GM18951 (cell line): ENCODE results near the gene KAZN.

Experiments used
- POLR2A ChIP-seq: IDR thresholded peaks from 4 replicates; pipeline ENCODE4 v1.6.1; 2011; ENCODE audit warnings: mild to moderate bottlenecking; ENCODE audit not compliant: insufficient read length, insufficient read depth; ENCODE audit errors: extremely low read depth
- in situ Hi-C: fragments of 300-500 bp; cut with MboI; formaldehyde crosslinking; loops from one replicate; pipeline ENCODE4 v1.12.0; 2022; ENCODE audit warnings: low sequenced_read_pairs, mixed read lengths, inconsistent platforms; ENCODE audit not compliant: unreplicated experiment

Gene KAZN

GRCh38 chr1:14853518-14853917, 255.0 kb downstream of the KAZN start:
- TF ChIP-seq POLR2A: no peak
- in situ Hi-C loops: no loop called here

- in situ Hi-C loops: no loop called here
- TF ChIP-seq POLR2A: no peak
Measured at GRCh38 chr1:14855268-14855667, 256.8 kb downstream of the KAZN start.

GRCh38 chr1:14855801-14856200, 257.3 kb downstream of the KAZN start:
- no peak for TF ChIP-seq POLR2A
- in situ Hi-C loops: no loop called here

GRCh38 chr1:14857436-14858195, 259.1 kb downstream of the KAZN start:
- in situ Hi-C loops: no loop called here

GRCh38 chr1:14862114-14862771, 263.8 kb downstream of the KAZN start:
- in situ Hi-C loops: no loop called here
- TF ChIP-seq POLR2A: no peak

More at GRCh38 chr1:14857436-14858195, 259.1 kb downstream of the KAZN start:
- TF ChIP-seq POLR2A: no peak

GRCh38 chr1:14865106-14865505, 266.6 kb downstream of the KAZN start:
- in situ Hi-C loops: no loop called here
- no peak for TF ChIP-seq POLR2A

GRCh38 chr1:14866911-14867612, 268.6 kb downstream of the KAZN start:
- no peak for TF ChIP-seq POLR2A
- in situ Hi-C loops: no loop called here

GRCh38 chr1:14869187-14869586, 270.7 kb downstream of the KAZN start:
- TF ChIP-seq POLR2A: no peak
- in situ Hi-C loops: no loop called here

- in situ Hi-C loops: no loop called here
Measured at GRCh38 chr1:14871218-14871970, 272.9 kb downstream of the KAZN start.

GRCh38 chr1:14872762-14873161, 274.3 kb downstream of the KAZN start:
- no peak for TF ChIP-seq POLR2A
- in situ Hi-C loops: no loop called here

More at GRCh38 chr1:14871218-14871970, 272.9 kb downstream of the KAZN start:
- no peak for TF ChIP-seq POLR2A

GRCh38 chr1:14873677-14874076, 275.2 kb downstream of the KAZN start:
- in situ Hi-C loops: no loop called here
- no peak for TF ChIP-seq POLR2A

GRCh38 chr1:14875524-14876509, 277.3 kb downstream of the KAZN start:
- TF ChIP-seq POLR2A: no peak
- in situ Hi-C loops: no loop called here

- TF ChIP-seq POLR2A: no peak
- in situ Hi-C loops: no loop called here
Measured at GRCh38 chr1:14876747-14877146, 278.3 kb downstream of the KAZN start.
